Heart right ventricle (tissue), 16 donors: ENCODE data around the gene SCMH1. TPM values are rescaled to one million over a fixed set of nuclear protein-coding genes. Genes with fewer than 3 reads are reported as not detected.

Experiments used
- ATAC-seq, 8 donors: fragments of 200-7000 bp; cut with Tn5 transposase; one replicate each; pipeline ENCODE4 v1.9.1; 2020; ENCODE audit warnings: mild to moderate bottlenecking in 8 of 8, moderate library complexity in 8 of 8, moderate number of reproducible peaks in 1 of 8
- DNase-seq, 2 donors: peaks; one replicate each; pipeline ENCODE4 v3.0.0-alpha.2; 2020
- H3K27ac ChIP-seq, 10 donors: fragments of 200-600 bp; sonication (generic) in 2 of 10; one replicate each; pipeline versions ENCODE4 v1.5.0 to v1.8.0; 2020 to 2022; ENCODE audit warnings: mild to moderate bottlenecking in 3 of 10
- H3K27me3 ChIP-seq, 7 donors: fragments of 200-600 bp; one replicate each; pipeline ENCODE4 v1.8.0; 2021 to 2022; ENCODE audit warnings: mild to moderate bottlenecking in 2 of 7
- H3K36me3 ChIP-seq, 9 donors: fragments of 200-600 bp; sonication (generic) in 1 of 9; one replicate each; pipeline versions ENCODE4 v1.5.0 to v1.8.0; 2020 to 2022; ENCODE audit warnings: mild to moderate bottlenecking in 2 of 9
- H3K4me1 ChIP-seq, 9 donors: fragments of 200-600 bp; sonication (generic) in 1 of 9; one replicate each; pipeline versions ENCODE4 v1.5.0 to v1.8.0; 2020 to 2022; ENCODE audit warnings: mild to moderate bottlenecking in 4 of 9
- H3K4me3 ChIP-seq, 10 donors: fragments of 200-600 bp; sonication (generic) in 2 of 10; one replicate each; pipeline versions ENCODE4 v1.5.0 to v1.8.0; 2020 to 2022; ENCODE audit warnings: mild to moderate bottlenecking in 7 of 10, moderate library complexity in 2 of 10
- H3K9me3 ChIP-seq, 11 donors: fragments of 200-600 bp in 10 of 11; sonication (generic) in 2 of 11; one replicate each; pipeline versions ENCODE4 v1.5.0 to v1.8.0; 2013 to 2022; ENCODE audit warnings: mild to moderate bottlenecking in 2 of 11, control low read depth in 1 of 11, moderate library complexity in 1 of 11
- CTCF ChIP-seq, 9 donors: fragments of 200-600 bp; sonication (generic) in 2 of 9; IDR thresholded peaks; one replicate each; pipeline versions ENCODE4 v1.5.0 to v1.8.0; 2021 to 2022; ENCODE audit warnings: antibody characterized with exemption in 9 of 9, mild to moderate bottlenecking in 5 of 9, moderate library complexity in 1 of 9
- WGBS, 2 donors: extraction: QIAGEN DNeasy Blood & Tissue Kit; methylation state at CpG; one replicate each; pipeline ENCODE4 v1.1.7; 2013; ENCODE audit warnings: inconsistent platforms in 1 of 2; 5-methylcytosine and 5-hydroxymethylcytosine counted together
- intact Hi-C, 10 donors: fragments of 100-400 bp; cut with DNase I; formaldehyde crosslinking; loops; one replicate each; pipeline versions ENCODE4 v1.11.1 to v1.14.2; 2022
- polyA plus RNA-seq, 2 donors: library from polyadenylated mRNA; stranded (reverse); fragments of 200-250 nt; gene quantifications; one replicate each; pipeline ENCODE4 v1.2.3, GENCODE V29; 2013
- total RNA-seq, 10 donors: library from RNA; stranded (reverse); fragmentation: NEBNext Ultra II Directional in 3 of 10; extraction: Animal tissue kit (Norgen Biotek cat#: 25700) in 3 of 10; gene quantifications; one replicate each; pipeline versions ENCODE4 v1.2.1 to v1.2.4, GENCODE V29; 2021 to 2023
- donor health status: Arrhythmogenic right ventricular cardiomyopathy.
- donor health status: ischemic (EF 13 %, LVEDD 7.1; RV severe dilation, severe dysfunction).
- donor health status: healthy with polysubstance abuse.
- donor health status: DM: no; HTN: yes; CAD: no.
- donor health status: DM: no; HTN: no; CAD: no.
- donor health status: ischemic (EF 25% LVEDD 6.9; RV normal size, moderate dysfunction).
- donor health status: ischemic (EF 25% LVEDD 5.7; RV mildly dilated, moderate dysfunction).
- donor health status: healthy.
- donor health status: DM: yes; HTN: yes; CAD: no.
- donor health status: Ischemic cardiomyopathy.
- donor health status: ischemic (EF 35%, LVEDD 5.7; RV mildly dilated, moderate dysfunction).
- donor health status: nonischemic (EF 11% LVEDD 7.7; RV severe dilation, severe dysfunction).
- donor health status: DM: yes; HTN: yes; CAD: no.
- donor health status: PGD.
- donor health status: ischemic (EF 29% LVEDD 5.4; RV normal size, mild dysfunction).
- donor health status: nonischemic (EF 23%, LVEDD 6.1; RV moderate dilation, normal function).

SCMH1 gene
- total and polyA plus RNA-seq, 12 donors: 29.6 to 53.5 (median 43.8) TPM

GRCh38 chr1:41242342-41243078, 404 bp upstream of the SCMH1 start:
- Histone ChIP-seq H3K4me3 (peak overlapping the region; percentile 27 to 94 (median 88)), H3K27me3 (no peaks in the 10 kb centered on the region), H3K36me3 (no peaks in the 10 kb centered on the region), H3K27ac (peak overlapping the region; percentile 64 to 99 (median 96)), H3K9me3 (no peaks in the 10 kb centered on the region), H3K4me1 (peaks cover 0 to 45% (median 35%) of the 10 kb centered on the region in 9 donors)
- ATAC-seq (peak in 6 of 8 donors; percentile 6 to 55 (median 15)), DNase-seq (peak in 1 of 2 donors; percentile 10)
- intact Hi-C loops: no loop called here
- 15 to 24% methylated on average over 37 to 51 of the region's 51 CpGs for WGBS, 2 donors
- TF ChIP-seq CTCF (IDR thresholded peaks at IDR 0.05): no peak

GRCh38 chr1:41241354-41241748, 755 bp downstream of the SCMH1 start:
- Histone ChIP-seq H3K9me3 (no peaks in the 10 kb centered on the region), H3K4me1 (peaks cover 0 to 56% (median 47%) of the 10 kb centered on the region in 9 donors), H3K27me3 (no peaks in the 10 kb centered on the region), H3K36me3 (no peaks in the 10 kb centered on the region), H3K4me3 (peak overlapping the region; percentile 73 to 94 (median 88)), H3K27ac (peak overlapping the region; percentile 88 to 99 (median 96))
- TF ChIP-seq CTCF (IDR thresholded peaks at IDR 0.05): no peak
- WGBS, 2 donors: 0% methylated on average over 22 to 45 of the region's 45 CpGs
- intact Hi-C loops: no loop called here
- DNase-seq (peak; percentile 29 to 64), ATAC-seq (peak; percentile 64 to 84 (median 79))

- H3K4me1 ChIP-seq: peaks cover 0 to 60% (median 48%) of the 10 kb centered on the region in 9 donors
- H3K27me3 ChIP-seq: no peaks in the 10 kb centered on the region
- intact Hi-C loops: no loop called here
- H3K27ac ChIP-seq: peak overlapping the region; percentile 88 to 99 (median 96)
- H3K9me3 ChIP-seq: no peaks in the 10 kb centered on the region
- peak in 2 of 8 donors; percentile 8 to 34 for ATAC-seq
- no peaks in the 10 kb centered on the region for H3K36me3 ChIP-seq
- TF ChIP-seq CTCF (IDR thresholded peaks at IDR 0.05): no peak
- DNase-seq: no peak
- 11 to 13% methylated on average over 12 of the region's 12 CpGs for WGBS, 2 donors
- peak overlapping the region; percentile 73 to 94 (median 88) for H3K4me3 ChIP-seq
Measured at GRCh38 chr1:41240781-41241353, 1.2 kb downstream of the SCMH1 start.

- Histone ChIP-seq H3K36me3 (no peaks in the 10 kb centered on the region), H3K4me1 (peaks cover 0 to 62% (median 48%) of the 10 kb centered on the region in 9 donors), H3K27me3 (no peaks in the 10 kb centered on the region), H3K27ac (peak overlapping the region in 6 of 10 donors; percentile 93 to 99 (median 97)), H3K4me3 (peak overlapping the region in 3 of 10 donors; percentile 87 to 94 (median 89)), H3K9me3 (no peaks in the 10 kb centered on the region)
- peak in 5 of 9 donors; percentile 15 to 43 (median 39) for TF ChIP-seq CTCF (IDR thresholded peaks at IDR 0.05)
- ATAC-seq: peak in 1 of 8 donors; percentile 28
- DNase-seq: no peak
- intact Hi-C loops: loop anchor here in 3 of 10 donors (5.0 to 10.0 kb wide), 3 partner anchors 88 to 195 kb away; no protein-coding TSS in a partner anchor
Measured at GRCh38 chr1:41239988-41240610, 2.0 kb downstream of the SCMH1 start.
